ENCODE data around the gene USP14.

DNA sequence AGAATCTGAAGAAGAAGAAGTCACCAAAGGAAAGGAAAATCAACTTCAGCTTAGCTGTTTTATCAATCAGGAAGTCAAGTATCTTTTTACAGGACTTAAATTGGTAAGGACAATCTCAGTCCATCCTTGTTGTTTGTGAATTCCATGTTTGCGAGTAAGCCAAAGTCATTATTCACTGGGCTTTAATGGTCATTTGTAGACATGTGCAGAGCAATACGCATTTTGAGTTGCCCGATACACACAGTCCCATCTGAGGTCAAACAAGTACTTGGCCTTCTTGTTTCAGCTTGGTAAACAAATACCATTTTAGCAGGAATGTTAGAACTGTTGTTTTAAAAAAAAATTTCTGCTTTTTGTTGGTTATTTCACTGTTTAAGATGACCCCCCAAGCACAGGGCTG lies 40.9 kb downstream of the USP14 start:
- TF ChIP-seq, protein P1, sequence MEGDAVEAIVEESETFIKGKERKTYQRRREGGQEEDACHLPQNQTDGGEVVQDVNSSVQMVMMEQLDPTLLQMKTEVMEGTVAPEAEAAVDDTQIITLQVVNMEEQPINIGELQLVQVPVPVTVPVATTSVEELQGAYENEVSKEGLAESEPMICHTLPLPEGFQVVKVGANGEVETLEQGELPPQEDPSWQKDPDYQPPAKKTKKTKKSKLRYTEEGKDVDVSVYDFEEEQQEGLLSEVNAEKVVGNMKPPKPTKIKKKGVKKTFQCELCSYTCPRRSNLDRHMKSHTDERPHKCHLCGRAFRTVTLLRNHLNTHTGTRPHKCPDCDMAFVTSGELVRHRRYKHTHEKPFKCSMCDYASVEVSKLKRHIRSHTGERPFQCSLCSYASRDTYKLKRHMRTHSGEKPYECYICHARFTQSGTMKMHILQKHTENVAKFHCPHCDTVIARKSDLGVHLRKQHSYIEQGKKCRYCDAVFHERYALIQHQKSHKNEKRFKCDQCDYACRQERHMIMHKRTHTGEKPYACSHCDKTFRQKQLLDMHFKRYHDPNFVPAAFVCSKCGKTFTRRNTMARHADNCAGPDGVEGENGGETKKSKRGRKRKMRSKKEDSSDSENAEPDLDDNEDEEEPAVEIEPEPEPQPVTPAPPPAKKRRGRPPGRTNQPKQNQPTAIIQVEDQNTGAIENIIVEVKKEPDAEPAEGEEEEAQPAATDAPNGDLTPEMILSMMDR (IDR thresholded peaks at IDR 0.05) = no peak
- TF ChIP-seq EP300 (IDR thresholded peaks at IDR 0.05) = no peak

Data from tibial nerve (tissue), 4 donors.